GM21717 (cell line): ENCODE data around the gene ABO.
"Not testable (repeated sequence)": the region's sequence is repeated elsewhere in the genome, so short reads cannot be mapped to it uniquely, and the experiment has no call there.

Experiments used
- ATAC-seq: cut with Tn5 transposase; IDR thresholded peaks from one replicate; pipeline ENCODE4 v1.9.1; 2021; ENCODE audit warnings: mild to moderate bottlenecking, moderate library complexity; ENCODE audit not compliant: unreplicated experiment

Gene ABO

DNA sequence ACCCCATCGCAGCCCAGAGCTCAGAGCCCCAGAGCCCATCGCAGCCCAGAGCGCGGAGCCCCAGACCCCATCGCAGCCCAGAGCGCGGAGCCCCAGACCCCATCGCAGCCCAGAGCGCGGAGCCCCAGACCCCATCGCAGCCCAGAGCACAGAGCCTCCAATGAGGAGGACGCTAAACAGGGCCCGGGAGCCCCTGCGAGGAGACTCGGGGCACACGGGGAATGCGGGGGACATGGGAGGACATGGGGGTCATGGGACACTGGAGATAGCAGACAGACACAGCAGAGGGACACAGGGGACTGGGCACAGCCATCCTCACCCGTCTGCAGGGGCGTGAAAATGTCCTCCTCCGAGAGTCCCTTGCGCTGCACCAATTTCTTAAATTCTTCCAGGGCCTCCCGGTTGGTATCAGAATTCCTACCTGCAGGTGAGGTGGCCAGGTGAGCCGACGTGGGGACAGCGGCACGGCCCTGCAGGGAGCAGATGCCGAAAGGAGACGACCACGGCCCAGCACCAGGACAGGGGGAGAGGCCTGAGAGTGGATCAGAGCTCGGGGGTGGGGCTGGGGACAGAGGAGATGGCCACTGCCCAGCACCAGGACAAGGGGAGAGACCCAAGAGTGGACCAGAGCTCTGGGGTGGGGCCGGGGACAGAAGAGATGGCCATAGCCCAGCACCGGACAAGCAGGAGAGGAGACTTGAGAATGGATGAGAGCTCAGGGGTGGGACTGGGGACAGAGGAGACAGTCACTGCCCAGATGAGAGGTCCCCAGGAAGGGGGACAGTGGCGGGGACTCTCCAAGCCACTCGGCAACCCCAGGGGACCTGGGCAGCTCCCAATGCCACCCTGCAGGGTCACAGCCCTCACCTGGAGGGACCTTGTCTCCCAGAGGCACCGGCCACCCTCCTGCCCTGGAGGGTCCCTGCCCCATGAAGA, 68.7 kb downstream of the ABO start:
- ATAC-seq: no peak

DNA sequence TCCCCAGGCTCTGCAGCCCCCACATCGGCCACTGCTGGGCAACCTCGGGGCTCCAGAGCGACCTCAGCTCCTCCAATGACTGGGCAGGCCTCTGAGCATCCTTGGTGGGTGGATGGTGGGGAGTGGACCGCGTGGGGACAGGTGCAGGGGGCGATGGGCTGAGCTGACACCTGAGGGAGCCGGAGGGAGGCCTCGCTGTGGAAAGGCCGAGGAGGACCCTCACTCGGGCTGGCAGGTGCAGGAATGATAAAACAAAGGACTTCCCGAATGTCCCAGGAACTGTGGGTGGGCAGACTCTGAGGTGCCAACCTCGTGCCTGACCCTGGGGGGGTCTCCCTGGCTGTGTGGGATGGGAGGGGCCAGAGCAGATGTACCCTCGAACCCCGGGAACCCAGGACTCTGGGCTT, 69.5 kb downstream of the ABO start:
- ATAC-seq: not testable (repeated sequence)
